ENCODE measurements around the gene SLC15A3. TPM values are rescaled to one million over a fixed set of nuclear protein-coding genes. Genes with fewer than 3 reads are reported as not detected.
"Not testable (repeated sequence)": the region's sequence is repeated elsewhere in the genome, so short reads cannot be mapped to it uniquely, and the experiment has no call there.

SLC15A3 gene
- total RNA-seq, 8 experiments from 2014 or later = 0.73 to 24.5 (median 5.8) TPM

GRCh38 chr11:60913793-60914632 is 38.0 kb downstream of the SLC15A3 start, which contains the start of gene TMEM109:
Gene TMEM109 (plus strand): TSS chr11:60914158. CDS start chr11:60919694, 5,536 bp downstream.
- Histone ChIP-seq H3K4me1 (replicated peaks in 1 of 2) (peaks cover 15% of the 10 kb centered on the region in 2 donors), H3K4me3 (peak within 1 kb of the TSS; percentile 46 to 70 (median 62)), H3K27ac (peak within 1 kb of the TSS; percentile 94 to 98)
- peak; percentile 69 to 87 (median 80) for ATAC-seq (replicated peaks in 6 of 8)
- 0 to 6% (median 0%) methylated on average over 1 to 21 of the region's 70 CpGs; no CpG with 5 or more reads in 1 of the 10 experiments for WGBS, 10 experiments
- in situ Hi-C loops (cut with MboI; ENCODE audit: low pct_unique_long_range_greater_than_20kb in 2 of 9, low sequenced_read_pairs in 9 of 9, unreplicated experiment in 9 of 9) = loop anchor here in 2 of 9 experiments (10.0 kb wide), 1 partner anchor 211 kb away; no protein-coding TSS in a partner anchor

- in situ Hi-C loops (cut with MboI; ENCODE audit: low pct_unique_long_range_greater_than_20kb in 2 of 9, low sequenced_read_pairs in 9 of 9, unreplicated experiment in 9 of 9) = loop anchor here in 2 of 9 experiments (10.0 kb wide), 1 partner anchor 212 kb away; no protein-coding TSS in a partner anchor
- no peak for ATAC-seq (replicated peaks in 6 of 8)
- H3K27ac ChIP-seq = peak overlapping the region; percentile 94 to 98
- WGBS, 10 experiments = 56 to 100% (median 84%) methylated on average over 2 to 14 of the region's 22 CpGs; no CpG with 5 or more reads in 3 of the 10 experiments
- peak overlapping the region in 4 of 5 donors; percentile 46 to 70 (median 59) for H3K4me3 ChIP-seq
- peaks cover 15% of the 10 kb centered on the region in 2 donors for H3K4me1 ChIP-seq (replicated peaks in 1 of 2)
Observed at GRCh38 chr11:60912851-60913528, 39.0 kb downstream of the SLC15A3 start.

GRCh38 chr11:60912223-60912850 is 39.6 kb downstream of the SLC15A3 start:
- in situ Hi-C loops (cut with MboI; ENCODE audit: low pct_unique_long_range_greater_than_20kb in 2 of 9, low sequenced_read_pairs in 9 of 9, unreplicated experiment in 9 of 9) = loop anchor here in 2 of 9 experiments (10.0 kb wide), 1 partner anchor 212 kb away; no protein-coding TSS in a partner anchor
- H3K4me1 ChIP-seq (replicated peaks in 1 of 2) = peaks cover 15% of the 10 kb centered on the region in 2 donors
- no peak overlapping the region for H3K27ac ChIP-seq
- 13 to 84% (median 66%) methylated on average over 1 to 11 of the region's 12 CpGs for WGBS, 10 experiments
- H3K4me3 ChIP-seq = no peak overlapping the region
- ATAC-seq (replicated peaks in 6 of 8) = no peak

- WGBS, 10 experiments = 32 to 100% (median 62%) methylated on average over 1 to 5 of the region's 5 CpGs; no CpG with 5 or more reads in 1 of the 10 experiments
- no peak for ATAC-seq (replicated peaks in 6 of 8)
Observed at GRCh38 chr11:60910711-60911380, 41.1 kb downstream of the SLC15A3 start.

GRCh38 chr11:60910281-60910687 is 41.7 kb downstream of the SLC15A3 start:
- in situ Hi-C loops (cut with MboI; ENCODE audit: low pct_unique_long_range_greater_than_20kb in 2 of 9, low sequenced_read_pairs in 9 of 9, unreplicated experiment in 9 of 9) = loop anchor here in 2 of 9 experiments (10.0 kb wide), 1 partner anchor 215 kb away; no protein-coding TSS in a partner anchor
- no peak overlapping the region for H3K27ac ChIP-seq
- peaks cover 9 to 12% of the 10 kb centered on the region in 2 donors for H3K4me1 ChIP-seq (replicated peaks in 1 of 2)
- 0 to 100% (median 70%) methylated on average over 1 to 3 of the region's 3 CpGs; no CpG with 5 or more reads in 4 of the 10 experiments for WGBS, 10 experiments
- ATAC-seq (replicated peaks in 6 of 8) = no peak
- no peak overlapping the region for H3K4me3 ChIP-seq

More at GRCh38 chr11:60910711-60911380, 41.1 kb downstream of the SLC15A3 start:
- Histone ChIP-seq H3K4me1 (replicated peaks in 1 of 2) (peaks cover 14 to 15% of the 10 kb centered on the region in 2 donors), H3K4me3 (no peak overlapping the region), H3K27ac (no peak overlapping the region)
- in situ Hi-C loops (cut with MboI; ENCODE audit: low pct_unique_long_range_greater_than_20kb in 2 of 9, low sequenced_read_pairs in 9 of 9, unreplicated experiment in 9 of 9) = loop anchor here in 2 of 9 experiments (10.0 kb wide), 1 partner anchor 214 kb away; no protein-coding TSS in a partner anchor

GRCh38 chr11:60909680-60910280 is 42.2 kb downstream of the SLC15A3 start:
- not testable (repeated sequence) for H3K27ac ChIP-seq; H3K4me3 ChIP-seq; ATAC-seq (replicated peaks in 6 of 8)
- peaks cover 12 to 17% of the 10 kb centered on the region in 2 donors for H3K4me1 ChIP-seq (replicated peaks in 1 of 2)
- 0 to 43% (median 25%) methylated on average over 2 to 3 of the region's 3 CpGs; no CpG with 5 or more reads in 3 of the 10 experiments for WGBS, 10 experiments
- in situ Hi-C loops (cut with MboI; ENCODE audit: low pct_unique_long_range_greater_than_20kb in 2 of 9, low sequenced_read_pairs in 9 of 9, unreplicated experiment in 9 of 9) = loop anchor here in 2 of 9 experiments (10.0 kb wide), 1 partner anchor 215 kb away; no protein-coding TSS in a partner anchor

GRCh38 chr11:60908803-60909202 is 43.2 kb downstream of the SLC15A3 start:
- in situ Hi-C loops (cut with MboI; ENCODE audit: low pct_unique_long_range_greater_than_20kb in 2 of 9, low sequenced_read_pairs in 9 of 9, unreplicated experiment in 9 of 9) = no loop called here
- H3K4me1 ChIP-seq (replicated peaks in 1 of 2) = peaks cover 18 to 23% of the 10 kb centered on the region in 2 donors
- 0 to 17% (median 0%) methylated on average over 1 of the region's 1 CpG; no CpG with 5 or more reads in 5 of the 10 experiments for WGBS, 10 experiments
- H3K4me3 ChIP-seq = no peak overlapping the region
- ATAC-seq (replicated peaks in 6 of 8) = no peak
- H3K27ac ChIP-seq = no peak overlapping the region

- in situ Hi-C loops (cut with MboI; ENCODE audit: low pct_unique_long_range_greater_than_20kb in 2 of 9, low sequenced_read_pairs in 9 of 9, unreplicated experiment in 9 of 9) = no loop called here
- peak; percentile 90 to 98 (median 94) for ATAC-seq (replicated peaks in 6 of 8)
- H3K4me3 ChIP-seq = peak within 1 kb of the TSS; percentile 55 to 93 (median 83)
- 0 to 1% (median 0%) methylated on average over 2 to 32 of the region's 75 CpGs; no CpG with 5 or more reads in 4 of the 10 experiments for WGBS, 10 experiments
- peak within 1 kb of the TSS; percentile 86 to 89 for H3K27ac ChIP-seq
- peaks cover 11 to 12% of the 10 kb centered on the region in 2 donors for H3K4me1 ChIP-seq (replicated peaks in 1 of 2)
Observed at GRCh38 chr11:60906132-60906972, 45.6 kb downstream of the SLC15A3 start, which contains the start of gene PRPF19. Gene PRPF19 (minus strand): TSS chr11:60906585. CDS start chr11:60906382, 203 bp downstream.

- H3K4me1 ChIP-seq (replicated peaks in 1 of 2) = peaks cover 11 to 12% of the 10 kb centered on the region in 2 donors
- in situ Hi-C loops (cut with MboI; ENCODE audit: low pct_unique_long_range_greater_than_20kb in 2 of 9, low sequenced_read_pairs in 9 of 9, unreplicated experiment in 9 of 9) = no loop called here
- WGBS, 10 experiments = 0 to 13% (median 6%) methylated on average over 3 to 14 of the region's 16 CpGs; no CpG with 5 or more reads in 1 of the 10 experiments
- peak overlapping the region; percentile 55 to 93 (median 83) for H3K4me3 ChIP-seq
- H3K27ac ChIP-seq = peak overlapping the region; percentile 86 to 89
- peak in 3 of 8 experiments; percentile 1 to 3 (median 1) for ATAC-seq (replicated peaks in 6 of 8)
Observed at GRCh38 chr11:60905551-60906113, 46.3 kb downstream of the SLC15A3 start.

- Histone ChIP-seq H3K4me3 (peak overlapping the region; percentile 55 to 93 (median 83)), H3K4me1 (replicated peaks in 1 of 2) (peaks cover 11 to 12% of the 10 kb centered on the region in 2 donors), H3K27ac (peak overlapping the region; percentile 86 to 89)
- ATAC-seq (replicated peaks in 6 of 8) = peak in 1 of 8 experiments; percentile 2
- in situ Hi-C loops (cut with MboI; ENCODE audit: low pct_unique_long_range_greater_than_20kb in 2 of 9, low sequenced_read_pairs in 9 of 9, unreplicated experiment in 9 of 9) = no loop called here
- WGBS, 10 experiments = 0 to 80% (median 54%) methylated on average over 1 to 6 of the region's 6 CpGs
Observed at GRCh38 chr11:60905047-60905446, 46.9 kb downstream of the SLC15A3 start.
